WTC11 (cell line): Measurements from ENCODE around the gene VTN. TPM values are rescaled to one million over a fixed set of nuclear protein-coding genes. Genes with fewer than 3 reads are reported as not detected.

Experiments used
- ATAC-seq: fragments of 200-7000 bp; cut with Tn5 transposase; 2 replicates; pipeline ENCODE4 v1.10.0; 2021; ENCODE audit warnings: mild to moderate bottlenecking, moderate library complexity
- CTCF ChIA-PET: fragments of 300-600 bp; sonication (Branson Sonifier 250); formaldehyde crosslinking; loops from one replicate; lab custom pipeline; 2021; ENCODE audit warnings: antibody characterized with exemption; lab: Charles Lee
- POLR2A ChIA-PET: fragments of 350-600 bp; sonication (Branson Sonifier 250); formaldehyde crosslinking; loops from one replicate; lab custom pipeline; 2021; ENCODE audit warnings: antibody characterized with exemption; lab: Charles Lee
- DNase-seq: peaks from one replicate; pipeline ENCODE4 v3.0.0; 2021; ENCODE audit warnings: low spot score
- H3K27ac Mint-ChIP-seq: 2 replicates; pipeline ENCODE4 v1.8.0; 2021; ENCODE audit warnings: mixed read lengths
- H3K27me3 Mint-ChIP-seq: 2 replicates; pipeline ENCODE4 v1.8.0; 2021; ENCODE audit warnings: low read depth, mild to moderate bottlenecking, moderate library complexity, mixed read lengths
- H3K36me3 Mint-ChIP-seq: 2 replicates; pipeline ENCODE4 v1.8.0; 2021; ENCODE audit warnings: mixed read lengths
- H3K4me1 Mint-ChIP-seq: 2 replicates; pipeline ENCODE4 v1.8.0; 2022; ENCODE audit warnings: mixed read lengths
- H3K4me3 Mint-ChIP-seq: 2 replicates; pipeline ENCODE4 v1.8.0; 2021; ENCODE audit warnings: mild to moderate bottlenecking, moderate library complexity, mixed read lengths
- H3K9me3 Mint-ChIP-seq: 2 replicates; pipeline ENCODE4 v1.8.0; 2021; ENCODE audit warnings: mixed read lengths
- CDX4 ChIP-seq: fragments of 250-450 bp; sonication (Bioruptor Pico); IDR thresholded peaks from 2 replicates; pipeline ENCODE4 v1.9.0; 2021; ENCODE audit warnings: moderate library complexity, mild to moderate bottlenecking, inconsistent platforms, borderline replicate concordance
- CREM ChIP-seq: sonication (generic); formaldehyde crosslinking; IDR thresholded peaks from 2 replicates; pipeline ENCODE4 v1.8.1; 2022; ENCODE audit warnings: mild to moderate bottlenecking, missing genetic modification reagents, moderate library complexity
- CTCF ChIP-seq: fragments of 200-600 bp; IDR thresholded peaks from 2 replicates; pipeline ENCODE4 v1.8.0; 2022; ENCODE audit warnings: antibody characterized with exemption
- E2F5 ChIP-seq: sonication (generic); formaldehyde crosslinking; IDR thresholded peaks from 2 replicates; pipeline ENCODE4 v1.8.1; 2022; ENCODE audit warnings: mild to moderate bottlenecking, moderate library complexity, missing genetic modification reagents
- ESRRA ChIP-seq: sonication (generic); formaldehyde crosslinking; IDR thresholded peaks from 2 replicates; pipeline ENCODE4 v1.8.1; 2022; ENCODE audit warnings: mild to moderate bottlenecking, missing genetic modification reagents, borderline replicate concordance
- FOXK1 ChIP-seq: sonication (generic); formaldehyde crosslinking; IDR thresholded peaks from 2 replicates; pipeline ENCODE4 v1.8.0; 2022; ENCODE audit warnings: mild to moderate bottlenecking, moderate library complexity, missing genetic modification reagents
- GRHL2 ChIP-seq: fragments of 250-450 bp; sonication (Bioruptor Pico); IDR thresholded peaks from 2 replicates; pipeline ENCODE4 v1.8.0; 2022; ENCODE audit warnings: mild to moderate bottlenecking, moderate library complexity; ENCODE audit not compliant: insufficient replicate concordance, severe bottlenecking
- HMGXB4 ChIP-seq: sonication (generic); formaldehyde crosslinking; IDR thresholded peaks from 2 replicates; pipeline ENCODE4 v1.8.1; 2023; ENCODE audit warnings: mild to moderate bottlenecking, moderate library complexity, missing genetic modification reagents
- IRF1 ChIP-seq: sonication (generic); formaldehyde crosslinking; IDR thresholded peaks from 2 replicates; pipeline ENCODE4 v1.8.0; 2023; ENCODE audit warnings: missing genetic modification reagents
- KAT7 ChIP-seq: sonication (generic); formaldehyde crosslinking; IDR thresholded peaks from 2 replicates; pipeline ENCODE4 v1.8.1; 2023; ENCODE audit warnings: missing genetic modification reagents, mild to moderate bottlenecking, borderline replicate concordance
- MAX ChIP-seq: sonication (generic); formaldehyde crosslinking; IDR thresholded peaks from 2 replicates; pipeline ENCODE4 v1.8.0; 2022; ENCODE audit warnings: mild to moderate bottlenecking, missing genetic modification reagents
- MLX ChIP-seq: sonication (generic); formaldehyde crosslinking; IDR thresholded peaks from 2 replicates; pipeline ENCODE4 v1.8.1; 2023; ENCODE audit warnings: mild to moderate bottlenecking, missing genetic modification reagents, moderate library complexity
- NFYB ChIP-seq: sonication (generic); formaldehyde crosslinking; conservative IDR thresholded peaks from 2 replicates; pipeline ENCODE4 v1.8.0; 2022; ENCODE audit warnings: low read depth, missing genetic modification reagents
- NR2C2 ChIP-seq: sonication (generic); formaldehyde crosslinking; IDR thresholded peaks from 2 replicates; pipeline ENCODE4 v1.8.0; 2022; ENCODE audit warnings: mild to moderate bottlenecking, missing genetic modification reagents
- PREB ChIP-seq: sonication (generic); formaldehyde crosslinking; IDR thresholded peaks from 2 replicates; pipeline ENCODE4 v1.8.1; 2022; ENCODE audit warnings: mild to moderate bottlenecking, missing genetic modification reagents, moderate library complexity, borderline replicate concordance
- USF2 ChIP-seq: sonication (generic); formaldehyde crosslinking; IDR thresholded peaks from 2 replicates; pipeline ENCODE4 v1.8.1; 2023; ENCODE audit warnings: mild to moderate bottlenecking, missing genetic modification reagents, moderate library complexity
- ZNF121 ChIP-seq: sonication (generic); formaldehyde crosslinking; IDR thresholded peaks from 2 replicates; pipeline ENCODE4 v1.8.0; 2023; ENCODE audit warnings: missing genetic modification reagents
- ZNF232 ChIP-seq: sonication (generic); formaldehyde crosslinking; IDR thresholded peaks from 2 replicates; pipeline ENCODE4 v1.8.0; 2022; ENCODE audit warnings: mild to moderate bottlenecking, missing genetic modification reagents
- total RNA-seq: library from RNA; stranded (reverse); gene quantifications from 3 replicates; pipeline ENCODE4 v1.2.3, GENCODE V29; 2021

The VTN gene
- total RNA-seq, 1 experiment from 2014 or later: 1.6 TPM

- H3K9me3 Mint-ChIP-seq: no peaks in the 10 kb centered on the region
- peak; percentile 38; the same call in 1 of the 2 replicates for TF ChIP-seq E2F5 (CRISPR knock-in tag)
- TF ChIP-seq IRF1 (CRISPR knock-in tag): no peak
- peak; percentile 59; the same call in 1 of the 2 replicates for TF ChIP-seq MAX (CRISPR knock-in tag)
- 0 out of 2 replicates have a peak, but pooled peaks have one; percentile 35 for TF ChIP-seq ESRRA (CRISPR knock-in tag)
- 0 out of 2 replicates have a peak, but pooled peaks have one; percentile 22 for TF ChIP-seq ZNF232
- no peak for TF ChIP-seq CTCF
- TF ChIP-seq GRHL2 (CRISPR knock-in tag): no peak
- no peak for TF ChIP-seq PREB (CRISPR knock-in tag)
- TF ChIP-seq KAT7 (CRISPR knock-in tag): peak; percentile 80; the same call in 1 of the 2 replicates
- 0 out of 2 replicates have a peak, but pooled peaks have one; percentile 26 for TF ChIP-seq HMGXB4 (CRISPR knock-in tag)
- 0 out of 2 replicates have a peak, but pooled peaks have one; percentile 10 for TF ChIP-seq CREM
- no peak for TF ChIP-seq ZNF121 (CRISPR knock-in tag)
- ChIA-PET POLR2A (interaction anchor here (1.3 kb wide), 1 partner anchor 23 kb away, joined by 3 read pairs; no protein-coding TSS in a partner anchor), CTCF (interaction anchor here (1.0 to 6.9 kb wide), 8 partner anchors 17 to 733 kb away, joined by 3 to 63 read pairs (median 4); partner anchors contain the start of gene POLDIP2)
- no peak overlapping the region for H3K27ac Mint-ChIP-seq
- peaks cover 83% of the 10 kb centered on the region for H3K27me3 Mint-ChIP-seq
- H3K36me3 Mint-ChIP-seq: peaks cover 2% of the 10 kb centered on the region; the same call in 1 of the 2 replicates
- ATAC-seq (peak; percentile 52), DNase-seq (peak; percentile 53)
- H3K4me1 Mint-ChIP-seq: peaks cover 11% of the 10 kb centered on the region
- H3K4me3 Mint-ChIP-seq: peak overlapping the region; percentile 89
These were observed 14.4 kb upstream of the VTN start for GRCh38 chr17:28384281-28385036.

- DNase-seq (peak; percentile 85), ATAC-seq (peak; percentile 77)
- H3K4me3 Mint-ChIP-seq: peak overlapping the region; percentile 58
- POLR2A ChIA-PET: no interaction called here
- no peaks in the 10 kb centered on the region for H3K9me3 Mint-ChIP-seq
- H3K27me3 Mint-ChIP-seq: peaks cover 79% of the 10 kb centered on the region
- H3K27ac Mint-ChIP-seq: no peak overlapping the region
- CTCF ChIA-PET: interaction anchor here (0.6 to 6.9 kb wide), 9 partner anchors 11 to 155 kb away, joined by 3 to 63 read pairs (median 3); partner anchors contain the start of gene VTN
- H3K4me1 Mint-ChIP-seq: peaks cover 11% of the 10 kb centered on the region
- H3K36me3 Mint-ChIP-seq: peaks cover 2% of the 10 kb centered on the region; the same call in 1 of the 2 replicates
- TF ChIP-seq NFYB (CRISPR knock-in tag): no peak
- no peak for TF ChIP-seq MLX (CRISPR knock-in tag)
- 0 out of 2 replicates have a peak, but pooled peaks have one; percentile 46 for TF ChIP-seq NR2C2 (CRISPR knock-in tag)
- no peak; the same call in 1 of the 2 replicates for TF ChIP-seq USF2 (CRISPR knock-in tag)
- TF ChIP-seq FOXK1 (CRISPR knock-in tag): peak; percentile 48; the same call in 1 of the 2 replicates
- TF ChIP-seq CDX4 (CRISPR knock-in tag): no peak
These were observed 11.2 kb upstream of the VTN start for GRCh38 chr17:28381141-28381825.
